HepG2 (cell line): ENCODE results near the gene IGLON5. TPM values are rescaled to one million over a fixed set of nuclear protein-coding genes. Genes with fewer than 3 reads are reported as not detected.

Experiments used
- ATAC-seq: fragments of 200-7000 bp; cut with Tn5 transposase; 3 replicates; pipeline ENCODE4 v1.9.1; 2020; ENCODE audit warnings: mild to moderate bottlenecking, moderate library complexity
- BruUV-seq: library from RNA; stranded (reverse); fragments of 400-500 nt; replicated peaks from 2 replicates; lab custom pipeline; 2021; lab: Mats Ljungman, UMichigan
- CTCF ChIA-PET: fragments of 300-600 bp; formaldehyde crosslinking; extraction: SDS; loops from one replicate; lab custom pipeline; 2021; ENCODE audit warnings: low total read pairs, inconsistent platforms, low intra/inter-chr PET ratio; lab: Yijun Ruan, JAX
- POLR2A ChIA-PET: fragments of 350-600 bp; sonication (Branson Sonifier 250); formaldehyde crosslinking; loops from one replicate; lab custom pipeline; 2020; ENCODE audit warnings: antibody characterized with exemption, inconsistent platforms; lab: Yijun Ruan, JAX
- DNase-seq: peaks from one replicate; pipeline ENCODE4 v3.0.0-alpha.2; 2015; ENCODE audit warnings: low spot score
- FAIRE-seq: peaks from 3 replicates; lab custom pipeline; 2011; peaks lifted over from hg19 to GRCh38; lab: Jason Lieb, UNC
- H2AFZ ChIP-seq: one replicate; pipeline ENCODE4 v1.6.1; 2011; ENCODE audit warnings: low read length, inconsistent platforms
- H3K27ac ChIP-seq: fragments of 300-600 bp; 3 replicates; pipeline ENCODE4 v1.8.0; 2011; ENCODE audit warnings: mixed run types, mild to moderate bottlenecking, mixed read lengths, low read length, inconsistent platforms; ENCODE audit not compliant: insufficient read depth; ENCODE audit errors: extremely low read length
- H3K27me3 ChIP-seq, 2 experiments: fragments of 200-600 bp in 1 of 2; 2 replicates in 1 of 2; 3 replicates in 1 of 2; pipeline versions ENCODE4 v1.6.0 to v1.8.0; 2011; ENCODE audit warnings: low read length in 2 of 2, mild to moderate bottlenecking in 2 of 2, moderate library complexity in 2 of 2, inconsistent platforms in 1 of 2; ENCODE audit not compliant: insufficient read depth in 2 of 2, control insufficient read depth in 1 of 2
- H3K36me3 ChIP-seq, 2 experiments: fragments of 200-600 bp in 1 of 2; replicated peaks in 1 of 2; 2 replicates in 1 of 2; 3 replicates in 1 of 2; pipeline versions ENCODE4 v1.5.1 to v1.8.0; 2011; ENCODE audit warnings: low read length in 2 of 2, inconsistent platforms in 1 of 2; ENCODE audit not compliant: insufficient read depth in 2 of 2, control insufficient read depth in 1 of 2
- H3K4me1 ChIP-seq: 2 replicates; pipeline ENCODE4 v1.5.1; 2012; ENCODE audit warnings: low read length, inconsistent platforms; ENCODE audit not compliant: insufficient read depth
- H3K4me2 ChIP-seq: 2 replicates; pipeline ENCODE4 v1.6.0; 2011; ENCODE audit warnings: low read depth, low read length, inconsistent platforms
- H3K4me3 ChIP-seq, 3 experiments: fragments of 200-600 bp in 1 of 3; sonication (generic), shearing (Covaris generic) in 1 of 3; replicated peaks in 1 of 3; 2 replicates each; pipeline ENCODE4 v1.5.1; 2011 to 2016; ENCODE audit warnings: low read length in 3 of 3, inconsistent platforms in 2 of 3, low read depth in 2 of 3, mild to moderate bottlenecking in 2 of 3, control low read depth in 1 of 3, mixed read lengths in 1 of 3; ENCODE audit not compliant: insufficient read depth in 1 of 3
- H3K79me2 ChIP-seq: one replicate; pipeline ENCODE4 v1.6.1; 2011; ENCODE audit warnings: low read length, inconsistent platforms; ENCODE audit not compliant: insufficient read depth
- H3K9ac ChIP-seq: 2 replicates; pipeline ENCODE4 v1.6.0; 2011; ENCODE audit warnings: mild to moderate bottlenecking, low read depth, low read length, inconsistent platforms; ENCODE audit not compliant: insufficient read depth
- H3K9me3 ChIP-seq: 2 replicates; pipeline ENCODE4 v1.5.1; 2012; ENCODE audit warnings: mild to moderate bottlenecking, low read length
- H4K20me1 ChIP-seq: 2 replicates; pipeline ENCODE4 v1.6.0; 2011; ENCODE audit warnings: inconsistent platforms, mild to moderate bottlenecking, low read length, moderate library complexity; ENCODE audit not compliant: insufficient read depth
- BRF2 ChIP-seq: sonication (generic); formaldehyde crosslinking; IDR thresholded peaks from 2 replicates; pipeline ENCODE4 v1.8.1; 2022; ENCODE audit warnings: mild to moderate bottlenecking, missing genetic modification reagents
- JUNB ChIP-seq: sonication (generic); formaldehyde crosslinking; IDR thresholded peaks from 2 replicates; pipeline ENCODE4 v1.8.0; 2022; ENCODE audit warnings: missing genetic modification reagents, mild to moderate bottlenecking, borderline replicate concordance
- RELA ChIP-seq: sonication (generic); formaldehyde crosslinking; IDR thresholded peaks from 2 replicates; pipeline ENCODE4 v1.4.0; 2020; ENCODE audit warnings: missing genetic modification reagents
- TARDBP ChIP-seq: sonication (generic); formaldehyde crosslinking; IDR thresholded peaks from 2 replicates; pipeline ENCODE4 v1.8.0; 2022; ENCODE audit warnings: mild to moderate bottlenecking, missing genetic modification reagents
- ZNF687 ChIP-seq: sonication (generic); formaldehyde crosslinking; IDR thresholded peaks from 2 replicates; pipeline ENCODE4 v1.5.1; 2020; ENCODE audit warnings: mild to moderate bottlenecking, missing genetic modification reagents, moderate library complexity
- WGBS: methylation state at CpG from one replicate; pipeline ENCODE4 v1.1.6; 2017; ENCODE audit warnings: low lambda C conversion rate; 5-methylcytosine and 5-hydroxymethylcytosine counted together
- in situ Hi-C: cut with HindIII; loops from 2 replicates; pipeline ENCODE4 v1.10.0; 2017; ENCODE audit warnings: low pct_unique_long_range_greater_than_20kb; ENCODE audit not compliant: extremely low pct_ligation_motif_present
- intact Hi-C: fragments of 100-400 bp; cut with micrococcal nuclease; formaldehyde crosslinking; loops from one replicate; pipeline ENCODE4 v1.10.0; 2022; ENCODE audit not compliant: unreplicated experiment
- polyA plus RNA-seq, 8 experiments: library from polyadenylated mRNA; depleted of rRNA in 3 of 8; stranded (reverse) in 7 of 8; unstranded in 1 of 8; fragments of >200 nt; fragmentation: Illumina TruSeq in 4 of 8; extraction: Trizol in 4 of 8; gene quantifications; 2 replicates each; pipeline versions ENCODE4 v1.2.1 to v1.2.3, GENCODE V29; 2011 to 2016; ENCODE audit warnings: low read depth in 4 of 8, missing spikeins in 1 of 8, mixed read lengths in 1 of 8; ENCODE audit not compliant: insufficient read depth in 1 of 8
- total RNA-seq, 5 experiments: library from RNA; depleted of rRNA; stranded (reverse); fragments of >200 nt; fragmentation: Illumina TruSeq; extraction: Trizol; gene quantifications; 2 replicates each; pipeline ENCODE4 v1.2.3, GENCODE V29; 2016; ENCODE audit warnings: low read depth in 1 of 5

Gene IGLON5
- total and polyA plus RNA-seq, 2 of the 13 experiments (the other 11 are each of a cell fraction or from before 2014, with no cell fraction given), result 0.04 to 5.7 TPM

DNA sequence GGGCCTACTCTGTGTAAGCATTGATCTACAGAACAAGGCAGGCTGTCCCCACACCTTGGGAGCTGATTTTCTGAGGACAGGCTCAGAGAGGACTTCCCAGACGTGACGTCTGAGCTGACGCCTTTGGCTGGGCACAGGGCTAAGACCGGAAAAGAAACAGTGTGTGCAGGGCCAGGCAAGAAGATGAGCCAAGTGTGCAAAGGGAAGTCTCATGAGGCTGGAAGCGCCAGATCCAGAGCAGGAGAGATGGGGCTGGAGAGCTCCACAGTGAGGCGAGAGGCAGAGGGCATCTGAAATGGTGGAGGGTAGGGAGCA, 12.7 kb downstream of the IGLON5 start:
- ATAC-seq, result no peak
- H4K20me1 ChIP-seq, result no peaks in the 10 kb centered on the region
- CTCF ChIA-PET, result no interaction called here
- no peaks in the 10 kb centered on the region for H3K79me2 ChIP-seq
- H3K27me3 ChIP-seq, result peaks cover 8 to 45% of the 10 kb centered on the region in 2 experiments; a peak in 4 of 5 replicates
- no TSS peak for BruUV-seq
- H3K4me2 ChIP-seq, result no peak overlapping the region
- FAIRE-seq, result no peak
- DNase-seq, result no peak
- peaks cover 32% of the 10 kb centered on the region for H3K4me1 ChIP-seq
- H3K4me3 ChIP-seq, result no peak overlapping the region
- H3K9me3 ChIP-seq, result no peaks in the 10 kb centered on the region
- TF ChIP-seq BRF2 (CRISPR knock-in tag), result no peak
- no peak for TF ChIP-seq JUNB (CRISPR knock-in tag)
- TF ChIP-seq TARDBP (CRISPR knock-in tag), result no peak
- no peak overlapping the region for H3K9ac ChIP-seq
- H3K27ac ChIP-seq, result no peak overlapping the region
- intact Hi-C loops, result no loop called here
- no peaks in the 10 kb centered on the region for H3K36me3 ChIP-seq
- POLR2A ChIA-PET, result interaction anchor here (0.6 to 1.1 kb wide), 2 partner anchors 12 to 41 kb away, joined by 3 read pairs; no protein-coding TSS in a partner anchor
- H2AFZ ChIP-seq, result no peak overlapping the region
- in situ Hi-C loops, result no loop called here
- WGBS, result 28% methylated on average over 4 of the region's 6 CpGs

GRCh38 chr19:51325161-51325976, 13.9 kb downstream of the IGLON5 start:
- no peaks in the 10 kb centered on the region for H3K79me2 ChIP-seq
- ChIA-PET CTCF (no interaction called here), POLR2A (interaction anchor here (1.3 kb wide), 1 partner anchor 40 kb away, joined by 3 read pairs; the partner anchor contains the start of gene ETFB)
- no peak overlapping the region for H3K9ac ChIP-seq
- ATAC-seq (peak; percentile 25), FAIRE-seq (no peak), DNase-seq (no peak)
- no peak overlapping the region for H2AFZ ChIP-seq
- peaks cover 20% of the 10 kb centered on the region for H3K4me1 ChIP-seq
- peaks cover 0 to 3% of the 10 kb centered on the region in 2 experiments; a peak in 1 of 5 replicates for H3K36me3 ChIP-seq
- intact Hi-C loops (no loop called here), in situ Hi-C loops (no loop called here)
- no peaks in the 10 kb centered on the region for H3K9me3 ChIP-seq
- H3K4me3 ChIP-seq, result no peak overlapping the region
- peaks cover 8 to 44% of the 10 kb centered on the region in 2 experiments; a peak in 4 of 5 replicates for H3K27me3 ChIP-seq
- no peaks in the 10 kb centered on the region for H4K20me1 ChIP-seq
- H3K4me2 ChIP-seq, result no peak overlapping the region
- WGBS, result 22% methylated on average over 14 of the region's 26 CpGs
- no peak overlapping the region for H3K27ac ChIP-seq
- BruUV-seq, result no TSS peak
- TF ChIP-seq ZNF687 (CRISPR knock-in tag) (peak; percentile 17; the same call in 1 of the 2 replicates), RELA (CRISPR knock-in tag) (no peak)
